LNCaP clone FGC (cell line): ENCODE results near the gene METAP2.
"Not testable (repeated sequence)": the region's sequence is repeated elsewhere in the genome, so short reads cannot be mapped to it uniquely, and the experiment has no call there.

Experiments
- DNase-seq: peaks from one replicate; pipeline ENCODE4 v3.0.0-alpha.2; 2011; ENCODE audit warnings: low read depth
- H3K4me3 ChIP-seq: 2 replicates; pipeline ENCODE4 v1.5.1; 2011; ENCODE audit warnings: mild to moderate bottlenecking, low read depth, low read length, control low read depth
- TF ChIP-seq, protein P1 (sequence below): IDR thresholded peaks from 2 replicates; pipeline ENCODE4 v1.5.1; 2012; ENCODE audit warnings: mild to moderate bottlenecking; ENCODE audit not compliant: control insufficient read depth, insufficient read depth; ENCODE audit errors: extremely low read depth

METAP2 gene

DNA sequence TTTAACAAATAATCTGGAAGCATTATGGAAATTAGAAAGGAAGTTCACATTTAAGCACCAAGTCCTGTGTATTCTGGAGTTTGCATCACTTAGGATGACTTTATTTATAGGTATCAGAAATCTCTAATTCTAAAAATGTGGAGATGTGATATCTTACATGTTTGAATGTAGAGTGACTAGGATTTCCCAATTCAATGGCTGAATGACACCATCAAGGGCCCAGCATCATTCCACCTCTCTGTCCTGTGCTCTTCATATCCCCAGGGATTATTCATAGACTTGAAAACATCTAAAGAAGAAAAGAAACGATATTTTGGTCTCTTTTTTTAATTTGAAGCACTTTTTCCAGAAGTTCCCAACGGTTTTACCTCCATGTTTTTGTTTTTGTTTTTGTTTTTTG, 15.2 kb upstream of the METAP2 start:
- no peak overlapping the region for H3K4me3 ChIP-seq
- TF ChIP-seq, protein P1, sequence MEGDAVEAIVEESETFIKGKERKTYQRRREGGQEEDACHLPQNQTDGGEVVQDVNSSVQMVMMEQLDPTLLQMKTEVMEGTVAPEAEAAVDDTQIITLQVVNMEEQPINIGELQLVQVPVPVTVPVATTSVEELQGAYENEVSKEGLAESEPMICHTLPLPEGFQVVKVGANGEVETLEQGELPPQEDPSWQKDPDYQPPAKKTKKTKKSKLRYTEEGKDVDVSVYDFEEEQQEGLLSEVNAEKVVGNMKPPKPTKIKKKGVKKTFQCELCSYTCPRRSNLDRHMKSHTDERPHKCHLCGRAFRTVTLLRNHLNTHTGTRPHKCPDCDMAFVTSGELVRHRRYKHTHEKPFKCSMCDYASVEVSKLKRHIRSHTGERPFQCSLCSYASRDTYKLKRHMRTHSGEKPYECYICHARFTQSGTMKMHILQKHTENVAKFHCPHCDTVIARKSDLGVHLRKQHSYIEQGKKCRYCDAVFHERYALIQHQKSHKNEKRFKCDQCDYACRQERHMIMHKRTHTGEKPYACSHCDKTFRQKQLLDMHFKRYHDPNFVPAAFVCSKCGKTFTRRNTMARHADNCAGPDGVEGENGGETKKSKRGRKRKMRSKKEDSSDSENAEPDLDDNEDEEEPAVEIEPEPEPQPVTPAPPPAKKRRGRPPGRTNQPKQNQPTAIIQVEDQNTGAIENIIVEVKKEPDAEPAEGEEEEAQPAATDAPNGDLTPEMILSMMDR: no peak
- no peak for DNase-seq

DNA sequence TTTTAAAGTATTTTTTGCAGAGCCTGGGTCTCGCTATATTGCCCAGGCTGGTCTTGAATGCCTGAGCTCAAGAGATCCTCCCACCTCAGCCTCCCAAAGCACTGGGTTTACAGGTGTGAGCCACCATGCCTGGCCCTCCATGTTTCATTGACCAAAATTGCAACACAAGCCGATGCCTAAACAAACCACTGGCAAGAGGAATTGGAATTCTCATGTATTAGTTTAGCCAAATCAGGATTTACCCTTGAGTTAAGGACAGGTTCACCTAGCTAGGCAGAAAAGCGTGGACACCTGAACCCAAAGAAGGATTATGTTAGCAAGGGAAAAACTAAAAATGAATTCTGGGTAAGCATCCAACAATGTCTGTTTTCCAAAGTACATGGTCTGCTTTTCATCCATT, 14.6 kb upstream of the METAP2 start:
- TF ChIP-seq, protein P1: no peak
- H3K4me3 ChIP-seq: no peak overlapping the region
- no peak for DNase-seq

DNA sequence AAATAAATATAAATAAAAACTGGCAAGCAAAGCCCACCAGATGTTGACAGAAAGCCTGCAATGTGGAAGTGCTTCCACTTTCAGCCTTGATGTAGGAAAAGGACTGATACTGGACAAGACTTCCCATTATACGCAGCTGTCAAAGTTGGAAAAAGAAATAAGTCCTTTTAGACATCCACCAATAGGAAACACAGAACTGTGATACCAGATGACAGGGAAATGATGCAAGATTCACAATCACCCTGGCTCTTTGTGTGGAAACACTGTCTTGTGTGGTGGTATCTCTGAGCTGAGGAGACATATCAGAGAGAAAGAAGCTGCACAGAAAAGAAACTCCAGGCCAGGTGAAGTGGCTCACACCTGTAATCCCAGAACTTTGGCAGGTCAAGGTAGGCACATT, 13.8 kb upstream of the METAP2 start:
- TF ChIP-seq, protein P1: no peak
- DNase-seq: no peak
- H3K4me3 ChIP-seq: no peak overlapping the region

DNA sequence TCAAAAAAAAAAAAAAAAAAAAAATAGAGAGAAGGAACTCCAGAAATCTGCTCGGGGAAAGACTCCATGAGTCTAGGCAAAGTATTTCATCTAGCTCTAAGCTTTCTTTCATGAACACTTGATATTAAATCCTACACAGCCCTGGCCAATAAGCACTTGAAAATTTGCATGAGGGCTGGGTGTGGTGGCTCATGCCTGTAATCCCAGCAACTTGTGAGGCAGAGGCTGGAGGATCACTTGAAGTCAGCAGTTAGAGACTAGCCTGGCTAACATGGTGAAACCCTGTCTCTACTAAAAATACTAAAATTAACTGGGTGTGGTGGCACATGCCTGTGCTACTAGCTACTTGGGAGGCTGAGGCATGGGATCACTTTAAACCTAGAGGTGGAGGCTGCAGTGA, 13.1 kb upstream of the METAP2 start:
- DNase-seq: no peak
- TF ChIP-seq, protein P1: no peak
- no peak overlapping the region for H3K4me3 ChIP-seq

DNA sequence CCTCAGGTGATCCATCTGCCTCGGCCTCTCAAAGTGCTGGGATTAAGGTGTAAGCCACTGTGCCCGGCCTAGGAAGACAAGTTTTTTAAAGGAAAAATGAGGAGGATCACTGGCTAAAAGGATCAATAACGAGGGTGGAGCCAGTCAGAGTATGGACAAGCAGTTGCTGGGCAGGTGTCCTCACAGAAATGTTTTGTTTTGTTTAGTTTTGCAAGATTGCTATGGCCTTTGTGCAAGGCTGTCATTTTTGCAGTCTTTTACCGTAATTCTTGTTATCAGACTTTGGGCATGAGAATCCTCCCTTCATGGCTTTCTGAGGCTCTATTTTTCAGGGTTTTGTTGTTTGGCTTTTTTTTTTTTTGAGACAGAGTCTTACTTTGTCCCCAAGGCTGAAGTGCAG, 11.9 kb upstream of the METAP2 start:
- DNase-seq: no peak
- no peak overlapping the region for H3K4me3 ChIP-seq
- TF ChIP-seq, protein P1: no peak

DNA sequence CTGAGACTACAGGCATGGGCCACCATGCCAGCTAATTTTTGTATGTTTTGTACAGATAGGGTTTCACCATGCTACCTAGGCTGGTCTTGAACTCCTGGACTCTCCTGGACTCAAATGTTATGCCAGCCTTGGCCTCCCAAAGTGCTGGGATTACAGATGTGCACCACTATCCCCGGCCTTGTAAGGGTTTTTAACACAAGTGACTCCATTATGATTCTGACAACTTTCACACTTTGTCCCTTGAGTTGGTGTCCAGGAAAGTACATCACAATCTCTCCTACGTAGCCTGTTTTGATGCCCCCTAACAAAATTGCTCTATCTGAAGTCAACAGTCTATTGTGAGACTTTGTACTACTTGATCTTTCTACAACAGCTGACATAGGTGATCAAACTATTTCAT, 11.4 kb upstream of the METAP2 start:
- H3K4me3 ChIP-seq: no peak overlapping the region
- TF ChIP-seq, protein P1: no peak
- DNase-seq: no peak

DNA sequence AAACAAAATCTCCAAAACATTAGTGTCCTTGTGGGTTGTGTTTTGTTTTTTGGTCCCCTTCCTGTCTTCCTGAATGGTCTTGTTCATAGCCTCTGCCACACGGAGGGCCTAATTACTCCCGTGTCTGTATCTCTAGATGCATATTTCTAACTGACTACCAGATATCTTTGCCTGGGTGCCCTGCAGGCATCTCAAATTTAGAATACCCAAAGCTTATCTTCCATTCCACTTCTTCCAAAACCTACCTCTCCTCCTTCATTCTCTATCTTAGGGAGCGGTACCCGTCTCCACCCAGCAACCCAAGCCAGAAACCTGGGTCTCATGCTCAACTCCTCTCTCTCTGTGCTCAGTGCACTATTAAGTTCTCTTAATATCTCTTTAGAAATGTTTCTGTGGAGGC, 10.9 kb upstream of the METAP2 start:
- H3K4me3 ChIP-seq: no peak overlapping the region
- DNase-seq: no peak
- TF ChIP-seq, protein P1: no peak

DNA sequence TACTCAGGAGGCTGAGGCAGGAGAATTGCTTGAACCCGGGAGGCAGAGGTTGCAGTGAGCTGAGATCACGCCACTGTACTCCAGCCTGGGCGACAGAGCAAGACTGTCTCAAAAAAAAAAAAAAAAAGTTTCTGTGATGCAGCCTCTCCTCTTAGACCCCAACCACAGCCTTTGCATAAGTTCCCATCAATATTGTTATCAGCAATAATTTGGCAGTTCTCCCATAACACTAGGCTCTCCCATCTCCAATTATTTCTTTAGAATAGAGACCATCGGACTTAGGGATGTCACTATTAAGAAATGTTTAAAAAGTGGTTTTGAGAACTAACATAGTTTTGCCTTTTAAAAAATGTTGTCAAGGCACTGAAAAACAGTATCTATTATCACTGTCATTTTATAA, 10.2 kb upstream of the METAP2 start:
- not testable (repeated sequence) for H3K4me3 ChIP-seq, DNase-seq
